HepG2 (cell line): Measurements from ENCODE around the gene INAFM1. TPM values are rescaled to one million over a fixed set of nuclear protein-coding genes. Genes with fewer than 3 reads are reported as not detected.

Source experiments
- ATAC-seq: fragments of 200-7000 bp; cut with Tn5 transposase; 3 replicates; pipeline ENCODE4 v1.9.1; 2020; ENCODE audit warnings: mild to moderate bottlenecking, moderate library complexity
- Bru-seq: library from RNA; stranded (reverse); fragments of 400-500 nt; gene quantifications from one replicate; lab custom pipeline; 2021; lab: Mats Ljungman, UMichigan
- BruChase-seq, 2 experiments: library from RNA; stranded (reverse); fragments of 400-500 nt; gene quantifications; one replicate each; lab custom pipeline; 2021; lab: Mats Ljungman, UMichigan
- BruUV-seq: library from RNA; stranded (reverse); fragments of 400-500 nt; replicated peaks from 2 replicates; lab custom pipeline; 2021; lab: Mats Ljungman, UMichigan
- CTCF ChIA-PET: fragments of 300-600 bp; formaldehyde crosslinking; extraction: SDS; loops from one replicate; lab custom pipeline; 2021; ENCODE audit warnings: low total read pairs, inconsistent platforms, low intra/inter-chr PET ratio; lab: Yijun Ruan, JAX
- POLR2A ChIA-PET: fragments of 350-600 bp; sonication (Branson Sonifier 250); formaldehyde crosslinking; loops from one replicate; lab custom pipeline; 2020; ENCODE audit warnings: antibody characterized with exemption, inconsistent platforms; lab: Yijun Ruan, JAX
- DNase-seq: peaks from one replicate; pipeline ENCODE4 v3.0.0-alpha.2; 2015; ENCODE audit warnings: low spot score
- FAIRE-seq: peaks from 3 replicates; lab custom pipeline; 2011; peaks lifted over from hg19 to GRCh38; lab: Jason Lieb, UNC
- H2AFZ ChIP-seq: one replicate; pipeline ENCODE4 v1.6.1; 2011; ENCODE audit warnings: low read length, inconsistent platforms
- H3K27ac ChIP-seq: fragments of 300-600 bp; 3 replicates; pipeline ENCODE4 v1.8.0; 2011; ENCODE audit warnings: mixed run types, mild to moderate bottlenecking, mixed read lengths, low read length, inconsistent platforms; ENCODE audit not compliant: insufficient read depth; ENCODE audit errors: extremely low read length
- H3K27me3 ChIP-seq, 2 experiments: fragments of 200-600 bp in 1 of 2; 2 replicates in 1 of 2; 3 replicates in 1 of 2; pipeline versions ENCODE4 v1.6.0 to v1.8.0; 2011; ENCODE audit warnings: low read length in 2 of 2, mild to moderate bottlenecking in 2 of 2, moderate library complexity in 2 of 2, inconsistent platforms in 1 of 2; ENCODE audit not compliant: insufficient read depth in 2 of 2, control insufficient read depth in 1 of 2
- H3K36me3 ChIP-seq, 2 experiments: fragments of 200-600 bp in 1 of 2; replicated peaks in 1 of 2; 2 replicates in 1 of 2; 3 replicates in 1 of 2; pipeline versions ENCODE4 v1.5.1 to v1.8.0; 2011; ENCODE audit warnings: low read length in 2 of 2, inconsistent platforms in 1 of 2; ENCODE audit not compliant: insufficient read depth in 2 of 2, control insufficient read depth in 1 of 2
- H3K4me1 ChIP-seq: 2 replicates; pipeline ENCODE4 v1.5.1; 2012; ENCODE audit warnings: low read length, inconsistent platforms; ENCODE audit not compliant: insufficient read depth
- H3K4me2 ChIP-seq: 2 replicates; pipeline ENCODE4 v1.6.0; 2011; ENCODE audit warnings: low read depth, low read length, inconsistent platforms
- H3K4me3 ChIP-seq, 3 experiments: fragments of 200-600 bp in 1 of 3; sonication (generic), shearing (Covaris generic) in 1 of 3; replicated peaks in 1 of 3; 2 replicates each; pipeline ENCODE4 v1.5.1; 2011 to 2016; ENCODE audit warnings: low read length in 3 of 3, inconsistent platforms in 2 of 3, low read depth in 2 of 3, mild to moderate bottlenecking in 2 of 3, control low read depth in 1 of 3, mixed read lengths in 1 of 3; ENCODE audit not compliant: insufficient read depth in 1 of 3
- H3K79me2 ChIP-seq: one replicate; pipeline ENCODE4 v1.6.1; 2011; ENCODE audit warnings: low read length, inconsistent platforms; ENCODE audit not compliant: insufficient read depth
- H3K9ac ChIP-seq: 2 replicates; pipeline ENCODE4 v1.6.0; 2011; ENCODE audit warnings: mild to moderate bottlenecking, low read depth, low read length, inconsistent platforms; ENCODE audit not compliant: insufficient read depth
- H3K9me3 ChIP-seq: 2 replicates; pipeline ENCODE4 v1.5.1; 2012; ENCODE audit warnings: mild to moderate bottlenecking, low read length
- H4K20me1 ChIP-seq: 2 replicates; pipeline ENCODE4 v1.6.0; 2011; ENCODE audit warnings: inconsistent platforms, mild to moderate bottlenecking, low read length, moderate library complexity; ENCODE audit not compliant: insufficient read depth
- CHD2 ChIP-seq: IDR thresholded peaks from 2 replicates; pipeline ENCODE4 v1.6.1; 2011; ENCODE audit warnings: low read depth, low read length, improper control_type of control experiment
- ETV5 ChIP-seq: IDR thresholded peaks from 2 replicates; pipeline ENCODE4 v1.6.1; 2018; ENCODE audit warnings: missing biosample characterization, missing genetic modification reagents, inconsistent platforms, borderline replicate concordance
- IRF2 ChIP-seq: IDR thresholded peaks from 2 replicates; pipeline ENCODE4 v1.6.1; 2018; ENCODE audit warnings: missing genetic modification reagents, missing compliant biosample characterization
- MAZ ChIP-seq, 2 experiments: sonication (generic) in 1 of 2; formaldehyde crosslinking in 1 of 2; IDR thresholded peaks; 2 replicates each; pipeline versions ENCODE4 v1.5.0 to v1.6.1; 2012 to 2020; ENCODE audit warnings: low read depth in 2 of 2, mild to moderate bottlenecking in 2 of 2, borderline replicate concordance in 1 of 2, improper control_type of control experiment in 1 of 2, low read length in 1 of 2, missing genetic modification reagents in 1 of 2, moderate library complexity in 1 of 2
- PHF5A ChIP-seq: IDR thresholded peaks from one replicate; pipeline ENCODE4 v1.6.1; 2018; ENCODE audit warnings: low read depth, missing genetic modification reagents; ENCODE audit not compliant: unreplicated experiment
- POLR2A ChIP-seq, 2 experiments: IDR thresholded peaks; 2 replicates each; pipeline ENCODE4 v1.6.1; 2011; ENCODE audit warnings: low read depth in 2 of 2, low read length in 2 of 2, mild to moderate bottlenecking in 1 of 2, moderate library complexity in 1 of 2; ENCODE audit not compliant: insufficient read depth in 1 of 2
- RNF2 ChIP-seq: fragments of 450-650 bp; conservative IDR thresholded peaks from 2 replicates; pipeline ENCODE4 v1.6.1; 2016; ENCODE audit warnings: low read depth
- SIN3A ChIP-seq: IDR thresholded peaks from 2 replicates; pipeline ENCODE4 v1.6.1; 2011; ENCODE audit warnings: low read depth, mild to moderate bottlenecking, control low read depth, low read length, borderline replicate concordance
- SOX6 ChIP-seq, 2 experiments: fragments of 450-650 bp in 1 of 2; sonication (generic) in 1 of 2; formaldehyde crosslinking in 1 of 2; IDR thresholded peaks; 2 replicates each; pipeline versions ENCODE4 v1.4.0 to v1.6.1; 2017 to 2020; ENCODE audit warnings: antibody characterized with exemption in 1 of 2, mild to moderate bottlenecking in 1 of 2, missing genetic modification reagents in 1 of 2
- SPEN ChIP-seq: sonication (generic); formaldehyde crosslinking; IDR thresholded peaks from 2 replicates; pipeline ENCODE4 v1.5.1; 2020; ENCODE audit warnings: low read depth, mild to moderate bottlenecking, missing genetic modification reagents
- ZEB1 ChIP-seq: IDR thresholded peaks from 2 replicates; pipeline ENCODE4 v1.6.1; 2012; ENCODE audit warnings: mild to moderate bottlenecking, low read depth, inconsistent platforms; ENCODE audit not compliant: insufficient replicate concordance
- ZNF446 ChIP-seq: sonication (generic); formaldehyde crosslinking; IDR thresholded peaks from 2 replicates; pipeline ENCODE4 v1.5.0; 2020; ENCODE audit warnings: mild to moderate bottlenecking, missing genetic modification reagents
- ZNF83 ChIP-seq: sonication (generic); formaldehyde crosslinking; IDR thresholded peaks from 2 replicates; pipeline ENCODE4 v1.4.0; 2020; ENCODE audit warnings: missing genetic modification reagents, mild to moderate bottlenecking, borderline replicate concordance
- ZSCAN21 ChIP-seq: sonication (generic); formaldehyde crosslinking; IDR thresholded peaks from 2 replicates; pipeline ENCODE4 v1.8.0; 2022; ENCODE audit warnings: mild to moderate bottlenecking, missing genetic modification reagents, moderate library complexity, borderline replicate concordance
- WGBS: methylation state at CpG from one replicate; pipeline ENCODE4 v1.1.6; 2017; ENCODE audit warnings: low lambda C conversion rate; 5-methylcytosine and 5-hydroxymethylcytosine counted together
- in situ Hi-C: cut with HindIII; loops from 2 replicates; pipeline ENCODE4 v1.10.0; 2017; ENCODE audit warnings: low pct_unique_long_range_greater_than_20kb; ENCODE audit not compliant: extremely low pct_ligation_motif_present
- intact Hi-C: fragments of 100-400 bp; cut with micrococcal nuclease; formaldehyde crosslinking; loops from one replicate; pipeline ENCODE4 v1.10.0; 2022; ENCODE audit not compliant: unreplicated experiment
- long read RNA-seq, 2 experiments: library from RNA in 1 of 2; library from polyadenylated mRNA in 1 of 2; stranded (forward) in 1 of 2; unstranded in 1 of 2; transcript quantifications; one replicate each; pipeline ENCODE4 v2.0.0, GENCODE V29; 2019 to 2022
- polyA minus RNA-seq, 3 experiments: library from RNA; depleted of rRNA, polyadenylated mRNA; stranded (reverse); fragments of >200 nt; gene quantifications; 2 replicates each; pipeline ENCODE4 v1.2.3, GENCODE V29; 2011; ENCODE audit warnings: low replicate concordance in 1 of 3
- polyA plus RNA-seq, 8 experiments: library from polyadenylated mRNA; depleted of rRNA in 3 of 8; stranded (reverse) in 7 of 8; unstranded in 1 of 8; fragments of >200 nt; fragmentation: Illumina TruSeq in 4 of 8; extraction: Trizol in 4 of 8; gene quantifications; 2 replicates each; pipeline versions ENCODE4 v1.2.1 to v1.2.3, GENCODE V29; 2011 to 2016; ENCODE audit warnings: low read depth in 4 of 8, missing spikeins in 1 of 8, mixed read lengths in 1 of 8; ENCODE audit not compliant: insufficient read depth in 1 of 8
- total RNA-seq, 5 experiments: library from RNA; depleted of rRNA; stranded (reverse); fragments of >200 nt; fragmentation: Illumina TruSeq; extraction: Trizol; gene quantifications; 2 replicates each; pipeline ENCODE4 v1.2.3, GENCODE V29; 2016; ENCODE audit warnings: low read depth in 1 of 5
- TF ChIP-seq, protein P1 (sequence below): sonication (generic); formaldehyde crosslinking; IDR thresholded peaks from 2 replicates; pipeline ENCODE4 v1.9.0; 2022; ENCODE audit warnings: missing genetic modification reagents, mild to moderate bottlenecking, borderline replicate concordance

The INAFM1 gene
- total RNA-seq (2016; rRNA removed; fragmentation: Illumina TruSeq; extraction: Trizol), result 1.00 and 1.9 TPM in 2 replicates
- total RNA-seq (2016; cell fraction: cytosol; rRNA removed; fragmentation: Illumina TruSeq; extraction: Trizol; ENCODE audit: low read depth), result 0.81 and 1.1 TPM in 2 replicates
- 1.1 and 1.8 TPM in 2 replicates for total RNA-seq (2016; cell fraction: insoluble cytoplasmic fraction; rRNA removed; fragmentation: Illumina TruSeq; extraction: Trizol)
- 1.0 and 1.2 TPM in 2 replicates for total RNA-seq (2016; cell fraction: membrane; rRNA removed; fragmentation: Illumina TruSeq; extraction: Trizol)
- 0.78 and 1.0 TPM in 2 replicates for total RNA-seq (2016; cell fraction: nucleus; rRNA removed; fragmentation: Illumina TruSeq; extraction: Trizol)
- 0.88 and 1.3 TPM in 2 replicates for polyA plus RNA-seq (2011; rRNA removed)
- polyA plus RNA-seq (2011; cell fraction: cytosol; rRNA removed), result 0.60 and 0.93 TPM in 2 replicates
- polyA plus RNA-seq (2011; cell fraction: nucleus; rRNA removed), result 5.3 and 5.5 TPM in 2 replicates
- polyA plus RNA-seq (2012), result 2.8 and 3.1 TPM in 2 replicates
- 2.2 and 2.5 TPM in 2 replicates for polyA plus RNA-seq (2016; cell fraction: cytosol; fragmentation: Illumina TruSeq; extraction: Trizol; ENCODE audit: low read depth)
- polyA plus RNA-seq (2016; cell fraction: insoluble cytoplasmic fraction; fragmentation: Illumina TruSeq; extraction: Trizol; ENCODE audit: low read depth), result 1.8 and 2.4 TPM in 2 replicates
- polyA plus RNA-seq (2016; cell fraction: membrane; fragmentation: Illumina TruSeq; extraction: Trizol; ENCODE audit: low read depth), result 1.7 and 2.2 TPM in 2 replicates
- polyA plus RNA-seq (2016; cell fraction: nucleus; fragmentation: Illumina TruSeq; extraction: Trizol; ENCODE audit: insufficient read depth, low read depth), result 4.5 and 6.9 TPM in 2 replicates
- 0.35 and 1.3 TPM in 2 replicates for polyA minus RNA-seq (2011; rRNA and poly(A)+ RNA removed; ENCODE audit: low replicate concordance)
- 1.2 and 1.5 TPM in 2 replicates for polyA minus RNA-seq (2011; cell fraction: cytosol; rRNA and poly(A)+ RNA removed)
- polyA minus RNA-seq (2011; cell fraction: nucleus; rRNA and poly(A)+ RNA removed), result 0.99 and 1.4 TPM in 2 replicates
- percentile 46 among the genes with signal in this experiment for Bru-seq, nascent RNA
- BruChase-seq, experiment 1, labeled RNA remaining after a 6-hour chase, result percentile 78 among the genes with signal in this experiment
- percentile 66 among the genes with signal in this experiment for BruChase-seq, experiment 2, labeled RNA remaining after a 2-hour chase
- long read RNA-seq, experiment 1, partial matches to known transcripts, result 0 of 2 reads
- long read RNA-seq, experiment 1, other reads (novel, unspliced or antisense), result 0 of 2 reads
- long read RNA-seq, experiment 2, transcript INAFM1-201 (1 exons, 1,255 nt), result major isoform, 21 of 24 reads
- long read RNA-seq, experiment 2, partial matches to known transcripts, result 0 of 24 reads
- long read RNA-seq, experiment 2, other reads (novel, unspliced or antisense), result 3 of 24 reads

- H3K4me2 ChIP-seq, result peak within 1 kb of the TSS; percentile 96
- H3K4me1 ChIP-seq, result peaks cover 24% of the 10 kb centered on the region
- DNase-seq (peak; percentile 76), ATAC-seq (peak; percentile 81), FAIRE-seq (peak; percentile 52)
- 1% methylated on average over 44 of the region's 72 CpGs for WGBS
- peak within 1 kb of the TSS; percentile 73 to 96 (median 85) for H3K4me3 ChIP-seq
- POLR2A ChIA-PET, result interaction anchor here (0.6 to 2.3 kb wide), 13 partner anchors 9 to 161 kb away, joined by 3 to 57 read pairs (median 4); partner anchors contain the start of genes CCDC9, DHX34 and ZC3H4
- peaks cover 3% of the 10 kb centered on the region; the same call in 1 of the 2 replicates for H4K20me1 ChIP-seq
- no peak within 1 kb of the TSS for H2AFZ ChIP-seq
- peaks cover 5 to 10% of the 10 kb centered on the region in 2 experiments; a peak in 3 of 5 replicates for H3K36me3 ChIP-seq
- CTCF ChIA-PET, result no interaction called here
- H3K27me3 ChIP-seq, result no peaks in the 10 kb centered on the region
- BruUV-seq, result no TSS peak
- peak within 1 kb of the TSS; percentile 86 for H3K9ac ChIP-seq
- H3K79me2 ChIP-seq, result no peaks in the 10 kb centered on the region
- intact Hi-C loops, result loop anchor here (1.0 kb wide), 1 partner anchor 17 kb away; no protein-coding TSS in a partner anchor
- in situ Hi-C loops, result no loop called here
- H3K9me3 ChIP-seq, result no peaks in the 10 kb centered on the region
- peak within 1 kb of the TSS; percentile 98 for H3K27ac ChIP-seq
- TF ChIP-seq ZNF83 (CRISPR knock-in tag), result no peak
- TF ChIP-seq CHD2, result peak; percentile 87
- no peak for TF ChIP-seq IRF2
- 0 out of 2 replicates have a peak, but pooled peaks have one; percentile 25 for TF ChIP-seq MAZ (IDR thresholded peaks at IDR 0.05; ENCODE audit: borderline replicate concordance, low read depth, low read length)
- TF ChIP-seq MAZ (CRISPR knock-in tag; IDR thresholded peaks at IDR 0.05; ENCODE audit: low read depth), result no peak
- TF ChIP-seq RNF2, result no peak
- 0 out of 2 replicates have a peak, but pooled peaks have one; percentile 52 for TF ChIP-seq SIN3A
- TF ChIP-seq SPEN (CRISPR knock-in tag), result 0 out of 2 replicates have a peak, but pooled peaks have one; percentile 41
- peak; percentile 60 to 78 for TF ChIP-seq POLR2A (IDR thresholded peaks at IDR 0.05; ENCODE audit: insufficient read depth in 1 of 2, low read depth in 2 of 2, low read length in 2 of 2)
- TF ChIP-seq PHF5A (CRISPR knock-in tag), result no peak
- TF ChIP-seq ZSCAN21 (CRISPR knock-in tag), result no peak
- TF ChIP-seq ETV5 (CRISPR knock-in tag), result peak; percentile 30; the same call in 1 of the 2 replicates
- TF ChIP-seq, protein P1, sequence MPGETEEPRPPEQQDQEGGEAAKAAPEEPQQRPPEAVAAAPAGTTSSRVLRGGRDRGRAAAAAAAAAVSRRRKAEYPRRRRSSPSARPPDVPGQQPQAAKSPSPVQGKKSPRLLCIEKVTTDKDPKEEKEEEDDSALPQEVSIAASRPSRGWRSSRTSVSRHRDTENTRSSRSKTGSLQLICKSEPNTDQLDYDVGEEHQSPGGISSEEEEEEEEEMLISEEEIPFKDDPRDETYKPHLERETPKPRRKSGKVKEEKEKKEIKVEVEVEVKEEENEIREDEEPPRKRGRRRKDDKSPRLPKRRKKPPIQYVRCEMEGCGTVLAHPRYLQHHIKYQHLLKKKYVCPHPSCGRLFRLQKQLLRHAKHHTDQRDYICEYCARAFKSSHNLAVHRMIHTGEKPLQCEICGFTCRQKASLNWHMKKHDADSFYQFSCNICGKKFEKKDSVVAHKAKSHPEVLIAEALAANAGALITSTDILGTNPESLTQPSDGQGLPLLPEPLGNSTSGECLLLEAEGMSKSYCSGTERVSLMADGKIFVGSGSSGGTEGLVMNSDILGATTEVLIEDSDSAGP (CRISPR knock-in tag), result peak; percentile 2; the same call in 1 of the 2 replicates
- peak; percentile 30 for TF ChIP-seq ZEB1
- TF ChIP-seq ZNF446 (CRISPR knock-in tag), result no peak
- TF ChIP-seq SOX6 (IDR thresholded peaks at IDR 0.05), result no peak
- TF ChIP-seq SOX6 (CRISPR knock-in tag; IDR thresholded peaks at IDR 0.05), result no peak
Measured at GRCh38 chr19:47274071-47274890, at the start of gene INAFM1. Gene INAFM1, plus strand, starts transcription at chr19:47274885. Its CDS starts 35 bp downstream, at chr19:47274920.
